H1 (cell line): Measurements from ENCODE around the gene SLC30A3.

ENCODE experiments used
- CHD2 ChIP-seq: IDR thresholded peaks from 2 replicates; pipeline ENCODE4 v1.6.1; 2012; ENCODE audit warnings: low read length, improper control_type of control experiment
- HDAC2 ChIP-seq, 2 experiments: fragments of 300-600 bp in 1 of 2; sonication (generic) in 1 of 2; IDR thresholded peaks; 2 replicates each; pipeline ENCODE4 v1.6.1; 2011 to 2012; ENCODE audit warnings: low read depth in 2 of 2, low read length in 2 of 2, mild to moderate bottlenecking in 2 of 2, moderate library complexity in 2 of 2, borderline replicate concordance in 1 of 2, inconsistent platforms in 1 of 2
- RAD21 ChIP-seq, 2 experiments: IDR thresholded peaks in 1 of 2; conservative IDR thresholded peaks in 1 of 2; 2 replicates each; pipeline ENCODE4 v1.6.1; 2011; ENCODE audit warnings: low read depth in 2 of 2, low read length in 2 of 2, improper control_type of control experiment in 1 of 2, inconsistent platforms in 1 of 2, mild to moderate bottlenecking in 1 of 2, moderate library complexity in 1 of 2
- TF ChIP-seq, protein P1 (sequence below): IDR thresholded peaks from 2 replicates; pipeline ENCODE4 v1.6.1; 2011; ENCODE audit warnings: low read length, improper control_type of control experiment
- TF ChIP-seq, protein P2 (sequence below), 3 experiments: IDR thresholded peaks; 1 replicate in 2 of 3; 2 replicates in 1 of 3; pipeline versions ENCODE4 v1.5.1 to v1.6.1; 2011; ENCODE audit warnings: low read length in 3 of 3, mild to moderate bottlenecking in 3 of 3, inconsistent platforms in 2 of 3, low read depth in 1 of 3, moderate library complexity in 1 of 3; ENCODE audit not compliant: insufficient read depth in 1 of 3; ENCODE audit errors: control extremely low read depth in 1 of 3

DNA sequence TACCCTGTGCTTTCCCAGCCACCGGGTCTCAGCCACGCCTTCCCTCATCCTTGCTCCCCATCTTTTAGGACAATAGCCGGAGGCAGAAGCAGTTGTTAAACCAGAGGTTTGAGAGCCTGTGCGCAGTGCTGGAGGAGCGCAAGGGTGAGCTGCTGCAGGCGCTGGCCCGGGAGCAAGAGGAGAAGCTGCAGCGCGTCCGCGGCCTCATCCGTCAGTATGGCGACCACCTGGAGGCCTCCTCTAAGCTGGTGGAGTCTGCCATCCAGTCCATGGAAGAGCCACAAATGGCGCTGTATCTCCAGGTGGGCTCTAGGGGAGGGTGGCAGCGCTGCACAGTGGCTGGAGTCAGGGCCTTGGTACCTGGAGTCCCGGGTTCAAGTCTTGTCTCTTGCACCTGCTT, 42.7 kb upstream of the SLC30A3 start:
- TF ChIP-seq CHD2 (no peak), RAD21 (IDR thresholded peaks at IDR 0.05 in 1 of 2, conservative IDR thresholded peaks at IDR 0.05 in 1 of 2; ENCODE audit: low read depth in 2 of 2, low read length in 2 of 2) (no peak), HDAC2 (IDR thresholded peaks at IDR 0.05; ENCODE audit: borderline replicate concordance in 1 of 2, low read depth in 2 of 2, low read length in 2 of 2) (no peak)
- TF ChIP-seq, protein P1, sequence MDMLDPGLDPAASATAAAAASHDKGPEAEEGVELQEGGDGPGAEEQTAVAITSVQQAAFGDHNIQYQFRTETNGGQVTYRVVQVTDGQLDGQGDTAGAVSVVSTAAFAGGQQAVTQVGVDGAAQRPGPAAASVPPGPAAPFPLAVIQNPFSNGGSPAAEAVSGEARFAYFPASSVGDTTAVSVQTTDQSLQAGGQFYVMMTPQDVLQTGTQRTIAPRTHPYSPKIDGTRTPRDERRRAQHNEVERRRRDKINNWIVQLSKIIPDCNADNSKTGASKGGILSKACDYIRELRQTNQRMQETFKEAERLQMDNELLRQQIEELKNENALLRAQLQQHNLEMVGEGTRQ: no peak
- TF ChIP-seq, protein P2, sequence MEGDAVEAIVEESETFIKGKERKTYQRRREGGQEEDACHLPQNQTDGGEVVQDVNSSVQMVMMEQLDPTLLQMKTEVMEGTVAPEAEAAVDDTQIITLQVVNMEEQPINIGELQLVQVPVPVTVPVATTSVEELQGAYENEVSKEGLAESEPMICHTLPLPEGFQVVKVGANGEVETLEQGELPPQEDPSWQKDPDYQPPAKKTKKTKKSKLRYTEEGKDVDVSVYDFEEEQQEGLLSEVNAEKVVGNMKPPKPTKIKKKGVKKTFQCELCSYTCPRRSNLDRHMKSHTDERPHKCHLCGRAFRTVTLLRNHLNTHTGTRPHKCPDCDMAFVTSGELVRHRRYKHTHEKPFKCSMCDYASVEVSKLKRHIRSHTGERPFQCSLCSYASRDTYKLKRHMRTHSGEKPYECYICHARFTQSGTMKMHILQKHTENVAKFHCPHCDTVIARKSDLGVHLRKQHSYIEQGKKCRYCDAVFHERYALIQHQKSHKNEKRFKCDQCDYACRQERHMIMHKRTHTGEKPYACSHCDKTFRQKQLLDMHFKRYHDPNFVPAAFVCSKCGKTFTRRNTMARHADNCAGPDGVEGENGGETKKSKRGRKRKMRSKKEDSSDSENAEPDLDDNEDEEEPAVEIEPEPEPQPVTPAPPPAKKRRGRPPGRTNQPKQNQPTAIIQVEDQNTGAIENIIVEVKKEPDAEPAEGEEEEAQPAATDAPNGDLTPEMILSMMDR (IDR thresholded peaks at IDR 0.05; ENCODE audit: control extremely low read depth in 1 of 3, insufficient read depth in 1 of 3, low read depth in 1 of 3, low read length in 3 of 3): no peak
